GM12873 (cell line): ENCODE data around the gene LRRC42.

Source experiments
- CTCF ChIP-seq: IDR thresholded peaks from 2 replicates; pipeline ENCODE4 v1.5.1; 2012; ENCODE audit warnings: low read depth, mild to moderate bottlenecking, moderate library complexity, low read length, control low read depth; ENCODE audit not compliant: insufficient read depth; ENCODE audit errors: missing control alignments

The LRRC42 gene

GRCh38 chr1:53906121-53906520 is 40.0 kb upstream of the LRRC42 start:
- TF ChIP-seq CTCF: no peak

- no peak for TF ChIP-seq CTCF
Observed at GRCh38 chr1:53909946-53910345, 36.2 kb upstream of the LRRC42 start.

GRCh38 chr1:53911442-53911841 is 34.7 kb upstream of the LRRC42 start:
- TF ChIP-seq CTCF: no peak

- no peak for TF ChIP-seq CTCF
Observed at GRCh38 chr1:53913352-53914033, 32.7 kb upstream of the LRRC42 start.

- no peak for TF ChIP-seq CTCF
Observed at GRCh38 chr1:53918343-53918742, 27.8 kb upstream of the LRRC42 start.

GRCh38 chr1:53919675-53920066 is 26.5 kb upstream of the LRRC42 start:
- TF ChIP-seq CTCF: no peak

GRCh38 chr1:53927376-53927881 is 18.7 kb upstream of the LRRC42 start:
- TF ChIP-seq CTCF: no peak
